Measurements from ENCODE around the gene EGFR. TPM values are rescaled to one million over a fixed set of nuclear protein-coding genes. Genes with fewer than 3 reads are reported as not detected.
A peak's percentile ranks its signal among the peaks of the same experiment; 100 is the strongest.

Gene EGFR
- polyA plus RNA-seq, 1 of the 3 experiments (the other 2 are of a cell fraction): 37.6 TPM

- Histone ChIP-seq H3K4me3 (ENCODE audit: low read depth in 2 of 2, low read length in 1 of 2) (no peak overlapping the region), H2AFZ (ENCODE audit: low read depth) (no peak overlapping the region), H3K9me2 (no peaks in the 10 kb centered on the region), H3F3A (replicated peaks; ENCODE audit: insufficient read depth) (peaks cover 9% of the 10 kb centered on the region), H3K27ac (ENCODE audit: low read depth in 2 of 2, low read length in 1 of 2) (peak overlapping the region in 1 of 2 experiments; percentile 4; a peak in 1 of 4 replicates), H3K79me2 (ENCODE audit: insufficient read depth) (peaks cover 99% of the 10 kb centered on the region), H3K4me2 (0 out of 2 replicates have a peak overlapping the region, but pooled peaks have one; percentile 5), H4K20me1 (ENCODE audit: insufficient read depth) (peaks cover 97% of the 10 kb centered on the region), H3K4me1 (ENCODE audit: control insufficient read depth in 1 of 2, insufficient read depth in 2 of 2, low read depth in 1 of 2, low read length in 1 of 2) (peaks cover 4 to 34% of the 10 kb centered on the region in 2 experiments), H3K9me3 (no peaks in the 10 kb centered on the region), H3K27me3 (ENCODE audit: insufficient read depth) (no peaks in the 10 kb centered on the region), H3K36me3 (replicated peaks in 1 of 2; ENCODE audit: control insufficient read depth in 1 of 2, insufficient read depth in 2 of 2, low read length in 1 of 2) (peaks cover 9 to 43% of the 10 kb centered on the region in 2 experiments), H3K9ac (no peak overlapping the region)
- 93% methylated on average over 11 of the region's 11 CpGs for WGBS (ENCODE audit: low lambda C conversion rate)
- TF ChIP-seq ZBTB33 (IDR thresholded peaks at IDR 0.05; ENCODE audit: borderline replicate concordance, low read depth): no peak
- no peak for TF ChIP-seq GABPA (IDR thresholded peaks at IDR 0.05; ENCODE audit: low read depth)
- TF ChIP-seq USF2 (IDR thresholded peaks at IDR 0.05; ENCODE audit: borderline replicate concordance, low read depth, low read length): no peak
- no peak for TF ChIP-seq USF1 (IDR thresholded peaks at IDR 0.05; ENCODE audit: borderline replicate concordance, low read depth)
- no peak for TF ChIP-seq MAX (IDR thresholded peaks at IDR 0.05; ENCODE audit: low read depth)
- TF ChIP-seq EP300 (IDR thresholded peaks at IDR 0.05; ENCODE audit: borderline replicate concordance in 1 of 2, low read depth in 1 of 2, low read length in 1 of 2): no peak
- no peak for TF ChIP-seq NRF1 (IDR thresholded peaks at IDR 0.05; ENCODE audit: low read depth, low read length)
- no peak for TF ChIP-seq CHD2 (IDR thresholded peaks at IDR 0.05; ENCODE audit: low read length, partially characterized antibody)
- no peak for TF ChIP-seq NFIC (IDR thresholded peaks at IDR 0.05; ENCODE audit: borderline replicate concordance)
- no peak for TF ChIP-seq FOXJ3 (CRISPR knock-in tag; IDR thresholded peaks at IDR 0.05)
- no peak for TF ChIP-seq PBX3 (IDR thresholded peaks at IDR 0.05)
- no peak for TF ChIP-seq RAD21 (IDR thresholded peaks at IDR 0.05; ENCODE audit: low read length)
- no peak for TF ChIP-seq MEF2A (IDR thresholded peaks at IDR 0.05; ENCODE audit: borderline replicate concordance, low read depth)
- TF ChIP-seq GATA2 (CRISPR knock-in tag; IDR thresholded peaks at IDR 0.05): no peak
- no peak for TF ChIP-seq RCOR1 (IDR thresholded peaks at IDR 0.05; ENCODE audit: low read length)
- DNase-seq: no peak
- ChIA-PET CTCF (interaction anchor here (0.7 to 5.2 kb wide), 4 partner anchors 18 to 252 kb away, joined by 3 to 28 read pairs (median 4); no protein-coding TSS in a partner anchor), POLR2A (interaction anchor here (0.8 kb wide), 1 partner anchor 41 kb away, joined by 3 read pairs; no protein-coding TSS in a partner anchor)
Observed at GRCh38 chr7:55026086-55026790, 7.4 kb downstream of the EGFR start.

All from SK-N-SH (cell line).